GM18517 (cell line): Measurements from ENCODE around the gene LMTK2.

Experiments
- ATAC-seq: cut with Tn5 transposase; IDR thresholded peaks from one replicate; pipeline ENCODE4 v1.9.1; 2021; ENCODE audit warnings: mild to moderate bottlenecking, moderate library complexity; ENCODE audit not compliant: unreplicated experiment

Gene LMTK2

GRCh38 chr7:98200364-98200763, 93.7 kb downstream of the LMTK2 start:
- ATAC-seq: peak; percentile 56

GRCh38 chr7:98202367-98203195, 95.9 kb downstream of the LMTK2 start:
- peak; percentile 95 for ATAC-seq

GRCh38 chr7:98203261-98203963, 96.8 kb downstream of the LMTK2 start:
- ATAC-seq: no peak

- no peak for ATAC-seq
These were observed 97.4 kb downstream of the LMTK2 start for GRCh38 chr7:98203964-98204605.

- ATAC-seq: no peak
These were observed 98.0 kb downstream of the LMTK2 start for GRCh38 chr7:98204670-98205069.

GRCh38 chr7:98205162-98205845, 98.6 kb downstream of the LMTK2 start:
- no peak for ATAC-seq

GRCh38 chr7:98206451-98207330, 100.0 kb downstream of the LMTK2 start:
- ATAC-seq: no peak

- ATAC-seq: no peak
These were observed 102.7 kb downstream of the LMTK2 start for GRCh38 chr7:98209166-98209920.

GRCh38 chr7:98210513-98211220, 104.0 kb downstream of the LMTK2 start:
- no peak for ATAC-seq

- no peak for ATAC-seq
These were observed 104.6 kb downstream of the LMTK2 start, which contains the start of gene BHLHA15 for GRCh38 chr7:98211221-98211675. BHLHA15 (plus strand) TSS chr7:98211439; CDS start chr7:98212310, 871 bp downstream.

- no peak for ATAC-seq
These were observed 105.2 kb downstream of the LMTK2 start for GRCh38 chr7:98211676-98212531.

GRCh38 chr7:98212532-98213041, 105.9 kb downstream of the LMTK2 start:
- ATAC-seq: no peak

- ATAC-seq: no peak
These were observed 106.7 kb downstream of the LMTK2 start for GRCh38 chr7:98213296-98213887.

- no peak for ATAC-seq
These were observed 107.5 kb downstream of the LMTK2 start for GRCh38 chr7:98213888-98214810.

GRCh38 chr7:98214811-98215321, 108.2 kb downstream of the LMTK2 start:
- ATAC-seq: no peak
